GM04503 (cell line): ENCODE measurements around the gene CEL.
"Not testable (repeated sequence)": the region's sequence is repeated elsewhere in the genome, so short reads cannot be mapped to it uniquely, and the experiment has no call there.

Experiments used
- DNase-seq: peaks from one replicate; pipeline ENCODE4 v3.0.0-alpha.2; 2012; ENCODE audit warnings: low read depth

Gene CEL

GRCh38 chr9:133064241-133065069 is 2.7 kb downstream of the CEL start:
- no peak for DNase-seq

DNA sequence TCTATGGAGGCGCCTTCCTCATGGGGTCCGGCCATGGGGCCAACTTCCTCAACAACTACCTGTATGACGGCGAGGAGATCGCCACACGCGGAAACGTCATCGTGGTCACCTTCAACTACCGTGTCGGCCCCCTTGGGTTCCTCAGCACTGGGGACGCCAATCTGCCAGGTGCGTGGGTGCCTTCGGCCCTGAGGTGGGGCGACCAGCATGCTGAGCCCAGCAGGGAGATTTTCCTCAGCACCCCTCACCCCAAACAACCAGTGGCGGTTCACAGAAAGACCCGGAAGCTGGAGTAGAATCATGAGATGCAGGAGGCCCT is 3.2 kb downstream of the CEL start:
- no peak for DNase-seq

GRCh38 chr9:133066181-133066983 is 4.6 kb downstream of the CEL start:
- no peak for DNase-seq

GRCh38 chr9:133067006-133067405 is 5.2 kb downstream of the CEL start:
- no peak for DNase-seq

DNA sequence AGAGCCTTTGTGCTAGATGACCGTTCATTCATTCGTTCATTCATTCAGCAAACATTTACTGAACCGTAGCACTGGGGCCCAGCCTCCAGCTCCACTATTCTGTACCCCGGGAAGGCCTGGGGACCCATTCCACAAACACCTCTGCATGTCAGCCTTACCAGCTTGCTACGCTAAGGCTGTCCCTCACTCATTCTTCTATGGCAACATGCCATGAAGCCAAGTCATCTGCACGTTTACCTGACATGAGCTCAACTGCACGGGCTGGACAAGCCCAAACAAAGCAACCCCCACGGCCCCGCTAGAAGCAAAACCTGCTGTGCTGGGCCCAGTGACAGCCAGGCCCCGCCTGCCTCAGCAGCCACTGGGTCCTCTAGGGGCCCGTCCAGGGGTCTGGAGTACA is 6.0 kb downstream of the CEL start:
- DNase-seq = no peak

GRCh38 chr9:133068431-133068830 is 6.7 kb downstream of the CEL start:
- DNase-seq = not testable (repeated sequence)

DNA sequence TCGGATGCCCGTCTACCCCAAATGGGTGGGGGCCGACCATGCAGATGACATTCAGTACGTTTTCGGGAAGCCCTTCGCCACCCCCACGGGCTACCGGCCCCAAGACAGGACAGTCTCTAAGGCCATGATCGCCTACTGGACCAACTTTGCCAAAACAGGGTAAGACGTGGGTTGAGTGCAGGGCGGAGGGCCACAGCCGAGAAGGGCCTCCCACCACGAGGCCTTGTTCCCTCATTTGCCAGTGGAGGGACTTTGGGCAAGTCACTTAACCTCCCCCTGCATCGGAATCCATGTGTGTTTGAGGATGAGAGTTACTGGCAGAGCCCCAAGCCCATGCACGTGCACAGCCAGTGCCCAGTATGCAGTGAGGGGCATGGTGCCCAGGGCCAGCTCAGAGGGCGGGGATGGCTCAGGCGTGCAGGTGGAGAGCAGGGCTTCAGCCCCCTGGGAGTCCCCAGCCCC is 8.8 kb downstream of the CEL start:
- DNase-seq = not testable (repeated sequence)

GRCh38 chr9:133070985-133071384 is 9.2 kb downstream of the CEL start:
- DNase-seq = not testable (repeated sequence)

GRCh38 chr9:133071484-133072150 is 9.8 kb downstream of the CEL start:
- no peak for DNase-seq

DNA sequence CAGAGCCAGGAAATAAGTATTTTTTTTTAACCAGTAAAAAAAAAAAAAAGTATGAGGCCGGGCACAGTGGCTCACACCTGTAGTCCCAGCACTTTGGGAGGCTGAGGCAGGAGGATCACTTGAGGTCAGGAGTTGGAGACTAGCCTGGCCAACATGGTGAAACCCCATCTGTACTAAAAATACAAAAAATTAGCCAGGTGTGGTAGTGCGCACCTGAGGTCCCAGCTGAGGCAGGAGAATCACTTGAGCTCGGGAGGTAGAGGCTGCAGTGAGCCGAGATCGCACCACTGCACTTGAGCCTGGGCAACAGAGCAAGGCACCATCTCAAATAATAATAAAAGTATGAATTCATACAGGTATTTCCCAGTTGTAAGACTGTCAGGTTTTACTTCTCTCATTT is 10.4 kb downstream of the CEL start:
- not testable (repeated sequence) for DNase-seq

DNA sequence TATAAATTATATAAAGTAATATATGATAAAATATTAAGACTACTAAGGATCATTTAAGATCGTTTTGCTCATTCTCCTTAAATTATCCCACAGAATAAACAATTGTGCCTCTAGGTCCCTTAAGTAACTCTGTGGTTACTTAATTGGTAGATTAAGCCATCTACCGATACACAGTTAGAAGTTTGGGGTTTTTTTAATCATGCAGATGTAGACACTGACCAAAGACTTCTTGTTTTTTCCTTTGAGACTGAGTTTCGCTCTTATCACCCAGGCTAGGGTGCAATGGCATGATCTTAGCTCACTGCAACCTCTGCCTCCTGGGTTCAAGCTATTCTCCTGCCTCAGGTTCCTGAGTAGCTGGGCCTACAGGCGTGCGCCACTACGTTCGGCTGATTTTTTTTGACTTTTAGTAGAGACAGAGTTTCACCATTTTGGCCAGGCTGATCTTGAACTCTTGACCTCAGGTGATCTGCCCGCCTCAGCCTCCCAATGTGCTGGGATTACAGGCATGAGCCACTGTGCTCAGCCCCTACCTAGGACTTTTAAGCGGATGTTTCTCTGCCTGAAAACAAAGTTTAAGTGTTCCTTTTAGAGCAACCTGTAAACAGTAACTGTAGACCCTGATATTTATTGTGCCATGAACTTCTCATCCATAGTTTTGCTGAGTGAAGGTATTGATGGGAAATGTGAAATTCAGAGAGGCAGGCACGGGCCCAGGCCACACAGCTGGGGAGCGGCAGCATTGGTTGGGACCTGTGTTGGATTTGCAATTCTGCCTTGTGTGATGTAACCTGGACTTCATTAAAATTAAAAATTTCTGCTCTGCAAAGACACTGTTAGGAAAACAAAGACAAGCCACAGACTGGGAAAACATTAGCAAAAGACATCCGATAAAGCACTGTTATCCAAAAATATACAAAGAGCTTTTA is 11.6 kb downstream of the CEL start:
- no peak for DNase-seq

DNA sequence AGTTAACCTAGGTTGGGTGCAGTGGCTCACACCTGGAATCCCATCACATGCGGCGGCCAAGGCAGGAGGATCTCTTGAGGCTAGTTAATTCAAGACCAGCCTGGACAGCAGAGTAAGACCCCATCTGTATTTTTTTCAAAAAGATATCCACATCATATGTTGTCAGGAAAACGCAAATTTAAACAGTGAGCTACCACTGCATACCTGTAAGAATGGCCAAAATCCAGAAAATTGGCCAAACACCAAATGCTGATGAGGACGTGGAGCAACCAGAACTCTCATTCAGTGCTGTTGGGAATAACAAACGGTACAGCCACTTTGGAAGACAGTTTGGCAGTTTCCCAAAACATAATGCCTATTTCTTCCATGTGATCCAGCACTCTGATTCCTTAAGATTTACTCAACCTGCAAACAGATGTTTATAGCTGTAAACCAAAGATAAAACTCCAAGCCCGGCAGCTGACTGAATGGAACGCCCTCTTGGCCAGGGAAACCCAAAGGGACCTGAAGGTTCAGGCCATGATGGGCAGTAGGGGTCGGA is 12.4 kb downstream of the CEL start:
- peak; percentile 27 for DNase-seq

GRCh38 chr9:133075925-133076630 is 14.3 kb downstream of the CEL start:
- DNase-seq = peak; percentile 71

DNA sequence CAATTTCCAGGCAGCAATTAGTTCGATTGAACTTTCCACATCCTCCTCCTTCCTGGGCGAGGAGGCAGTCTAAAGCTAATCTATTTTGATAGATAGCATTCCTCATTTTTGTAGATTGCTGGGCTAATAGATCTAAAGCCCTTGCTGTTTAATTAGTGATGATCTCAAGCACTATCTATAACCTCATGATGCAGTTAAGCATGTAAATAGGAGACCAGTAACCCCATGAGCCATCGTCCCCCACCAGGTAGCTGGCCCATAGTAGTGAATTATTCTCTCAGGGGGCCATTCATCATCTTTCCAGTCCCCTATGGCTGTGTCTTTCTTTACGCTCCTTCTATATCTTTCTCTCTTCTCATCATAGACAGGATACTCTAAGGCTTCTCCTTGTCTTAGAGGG is 14.9 kb downstream of the CEL start:
- DNase-seq = no peak

DNA sequence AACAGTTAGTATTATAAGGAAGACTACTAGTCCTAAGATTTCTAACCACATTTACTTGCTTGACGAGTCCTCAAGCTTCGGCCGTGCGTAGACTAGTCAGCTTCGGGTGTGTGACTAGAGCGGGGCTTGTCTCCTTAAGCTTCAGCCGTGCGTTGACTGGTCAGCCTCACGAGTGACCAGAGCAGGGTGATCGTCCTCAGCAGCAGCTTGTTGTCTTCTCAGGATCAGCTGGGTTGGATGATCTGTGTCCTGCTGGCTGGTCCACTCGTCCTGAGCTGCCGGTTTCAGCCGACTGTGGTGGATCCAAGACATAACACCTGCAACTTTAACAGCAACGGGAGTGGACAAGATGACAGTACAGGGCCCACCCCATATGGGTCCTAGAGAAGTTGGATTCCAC is 16.7 kb downstream of the CEL start:
- no peak for DNase-seq

DNA sequence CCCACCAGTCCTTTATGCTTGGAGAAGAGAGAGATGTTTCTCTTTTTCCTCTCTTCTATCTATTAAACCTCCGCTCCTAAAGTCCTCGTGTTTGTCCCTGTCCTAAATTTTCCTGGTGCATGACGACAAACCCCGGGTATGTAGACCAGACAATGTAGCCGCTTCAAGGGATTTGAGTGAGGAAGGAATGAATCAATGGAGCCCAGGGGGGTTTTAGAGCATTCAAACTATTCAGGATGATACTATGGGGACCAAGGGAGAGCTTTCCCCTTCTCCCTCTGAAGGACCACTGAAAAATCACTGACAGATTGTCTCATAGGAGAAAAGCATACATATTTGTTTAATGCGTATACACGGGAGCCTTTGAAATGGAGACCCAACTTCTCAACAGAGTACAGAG is 18.4 kb downstream of the CEL start:
- DNase-seq = no peak

GRCh38 chr9:133080786-133081779 is 19.3 kb downstream of the CEL start:
- not testable (repeated sequence) for DNase-seq

GRCh38 chr9:133081957-133082644 is 20.3 kb downstream of the CEL start:
- DNase-seq = not testable (repeated sequence)

DNA sequence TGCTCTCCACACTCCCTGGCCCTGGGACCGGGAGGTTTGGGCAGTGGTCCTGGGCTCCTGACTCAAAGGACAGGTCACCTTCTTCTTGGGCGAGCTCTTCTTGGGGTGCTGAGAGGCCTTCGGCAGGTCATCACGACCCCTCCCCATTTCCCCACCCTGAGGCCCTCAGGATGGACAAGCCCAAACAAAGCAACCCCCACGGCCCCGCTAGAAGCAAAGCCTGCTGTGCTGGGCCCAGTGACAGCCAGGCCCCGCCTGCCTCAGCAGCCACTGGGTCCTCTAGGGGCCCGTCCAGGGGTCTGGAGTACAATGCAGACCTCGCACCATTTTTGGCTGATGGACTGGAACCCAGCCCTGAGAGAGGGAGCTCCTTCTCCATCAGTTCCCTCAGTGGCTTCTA is 21.9 kb downstream of the CEL start:
- not testable (repeated sequence) for DNase-seq
